Immature natural killer cell (primary cell): ENCODE measurements around the gene TMEM72. TPM values are rescaled to one million over a fixed set of nuclear protein-coding genes. Genes with fewer than 3 reads are reported as not detected.
A peak's percentile ranks its signal among the peaks of the same experiment; 100 is the strongest.

Source experiments
- DNase-seq, 3 donors: peaks; one replicate each; pipeline ENCODE4 v3.0.0; 2022; ENCODE audit warnings: mixed read lengths in 1 of 3
- H3K27ac Mint-ChIP-seq, 6 donors: one replicate each; pipeline ENCODE4 v1.8.0; 2020; ENCODE audit warnings: mixed read lengths in 6 of 6, mild to moderate bottlenecking in 5 of 6, inconsistent platforms in 4 of 6, moderate library complexity in 3 of 6
- H3K27me3 Mint-ChIP-seq, 3 donors: one replicate each; pipeline ENCODE4 v1.8.0; 2020 to 2021; ENCODE audit warnings: low read depth in 3 of 3, mild to moderate bottlenecking in 3 of 3, mixed read lengths in 3 of 3, moderate library complexity in 3 of 3, inconsistent platforms in 1 of 3
- H3K36me3 Mint-ChIP-seq, 3 donors: one replicate each; pipeline ENCODE4 v1.8.0; 2020; ENCODE audit warnings: mixed read lengths in 3 of 3, inconsistent platforms in 2 of 3, mild to moderate bottlenecking in 2 of 3
- H3K4me1 Mint-ChIP-seq, 2 donors: one replicate each; pipeline ENCODE4 v1.8.0; 2020; ENCODE audit warnings: inconsistent platforms in 2 of 2, mild to moderate bottlenecking in 2 of 2, mixed read lengths in 2 of 2, moderate library complexity in 1 of 2
- H3K4me3 Mint-ChIP-seq, 5 donors: one replicate each; pipeline ENCODE4 v1.8.0; 2020; ENCODE audit warnings: mild to moderate bottlenecking in 5 of 5, mixed read lengths in 5 of 5, inconsistent platforms in 3 of 5, moderate library complexity in 3 of 5
- H3K9me3 Mint-ChIP-seq, 6 donors: one replicate each; pipeline ENCODE4 v1.8.0; 2020; ENCODE audit warnings: mild to moderate bottlenecking in 6 of 6, mixed read lengths in 6 of 6, inconsistent platforms in 4 of 6, moderate library complexity in 3 of 6
- polyA plus RNA-seq, 3 donors: library from polyadenylated mRNA; unstranded; fragments of 300-500 nt; fragmentation: Illumina TruSeq; gene quantifications; one replicate each; pipeline ENCODE4 v1.2.3, GENCODE V29; 2021

The TMEM72 gene
- polyA plus RNA-seq, 3 donors from 2014 or later = not detected

DNA sequence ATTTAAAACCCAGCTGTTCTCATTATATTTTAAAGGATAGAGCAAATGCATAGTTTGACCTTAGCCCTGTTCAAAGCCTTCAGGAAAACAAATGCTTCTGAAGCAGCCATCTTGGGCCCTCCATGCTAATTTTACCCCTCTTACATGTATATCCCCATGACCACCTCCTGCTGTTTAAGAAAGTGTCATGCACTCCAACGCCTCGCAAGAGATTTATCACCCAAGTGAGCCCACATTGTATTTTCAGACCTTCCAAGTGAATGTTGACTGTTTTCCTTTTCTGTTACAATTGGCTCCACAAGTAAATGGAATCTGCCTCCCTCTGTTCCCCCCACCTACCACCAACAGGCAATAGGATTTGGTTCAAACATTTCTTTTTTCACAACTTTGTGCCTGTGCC lies 5.3 kb downstream of the TMEM72 start:
- Mint-ChIP-seq H3K27me3 (peaks cover 2 to 3% (median 2%) of the 10 kb centered on the region in 3 donors), H3K4me3 (no peak overlapping the region), H3K27ac (peak overlapping the region in 1 of 6 donors; percentile 55), H3K9me3 (no peaks in the 10 kb centered on the region), H3K4me1 (peaks cover 16 to 24% of the 10 kb centered on the region in 2 donors), H3K36me3 (no peaks in the 10 kb centered on the region)
- no peak for DNase-seq

DNA sequence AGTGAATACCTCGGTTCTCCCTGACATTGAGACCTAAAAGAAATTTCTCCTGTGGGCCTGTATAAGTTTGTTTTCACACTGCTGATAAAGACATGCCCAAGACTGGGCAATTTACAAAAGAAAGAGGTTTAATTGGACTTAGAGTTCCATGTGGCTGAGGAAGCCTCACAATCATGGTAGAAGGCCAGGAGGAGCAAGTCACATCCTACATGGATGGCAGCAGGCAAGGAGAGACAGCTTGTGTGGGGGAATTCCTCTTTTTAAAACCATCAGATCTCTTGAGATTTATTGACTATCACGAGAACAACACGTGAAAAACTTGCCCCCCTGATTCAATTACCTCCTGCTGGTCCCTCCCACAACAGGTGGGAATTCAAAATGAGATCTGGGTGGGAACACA lies 6.7 kb downstream of the TMEM72 start:
- Mint-ChIP-seq H3K27ac (no peak overlapping the region), H3K4me1 (peaks cover 16 to 20% of the 10 kb centered on the region in 2 donors), H3K36me3 (no peaks in the 10 kb centered on the region), H3K9me3 (no peaks in the 10 kb centered on the region), H3K4me3 (no peak overlapping the region), H3K27me3 (peaks cover 2 to 3% (median 2%) of the 10 kb centered on the region in 3 donors)
- no peak for DNase-seq

DNA sequence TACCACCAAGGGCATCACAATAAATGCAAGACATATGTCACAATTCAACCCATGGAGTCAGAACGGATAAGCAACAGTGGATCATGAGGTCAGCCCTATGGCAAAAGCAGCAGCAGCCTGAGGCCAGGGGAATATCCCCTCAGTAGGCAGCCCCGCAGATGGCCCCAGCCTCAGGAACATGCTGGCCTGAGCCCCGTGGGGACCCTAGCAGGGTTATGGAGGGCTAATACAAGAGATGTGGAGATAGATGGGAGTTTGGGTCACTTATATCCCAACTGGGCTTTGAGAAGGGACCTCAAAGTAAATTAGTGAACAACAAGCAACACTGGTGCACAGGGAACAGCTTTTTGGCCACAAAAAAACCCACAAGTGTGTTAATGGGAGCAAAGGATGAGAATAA lies 9.1 kb downstream of the TMEM72 start:
- H3K4me1 Mint-ChIP-seq = peaks cover 0 to 4% of the 10 kb centered on the region in 2 donors
- no peaks in the 10 kb centered on the region for H3K9me3 Mint-ChIP-seq
- no peak overlapping the region for H3K27ac Mint-ChIP-seq
- no peaks in the 10 kb centered on the region for H3K36me3 Mint-ChIP-seq
- H3K27me3 Mint-ChIP-seq = peaks cover 2% of the 10 kb centered on the region in 3 donors
- H3K4me3 Mint-ChIP-seq = no peak overlapping the region
- no peak for DNase-seq

DNA sequence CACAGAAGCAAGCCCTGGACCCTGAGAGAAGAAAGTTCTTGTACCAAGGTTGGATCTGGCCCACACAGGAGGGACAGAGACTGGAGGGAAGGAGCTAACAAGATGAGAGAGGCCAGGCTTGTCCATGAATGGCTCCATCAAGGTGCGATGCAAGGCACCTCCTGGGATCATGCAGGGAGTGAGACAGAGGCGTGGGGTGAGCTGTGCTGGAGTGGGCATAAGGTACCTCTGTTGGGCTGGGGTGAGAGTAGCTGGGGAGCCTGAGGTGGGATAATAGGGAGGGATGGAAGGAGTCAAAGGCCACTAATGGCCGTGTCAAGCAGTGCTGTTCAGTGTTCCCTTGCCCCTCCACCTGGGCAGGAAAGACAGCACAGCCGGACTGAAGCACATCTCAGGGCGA lies 9.9 kb downstream of the TMEM72 start:
- H3K4me3 Mint-ChIP-seq = no peak overlapping the region
- H3K4me1 Mint-ChIP-seq = no peaks in the 10 kb centered on the region
- peaks cover 0 to 2% (median 2%) of the 10 kb centered on the region in 3 donors for H3K27me3 Mint-ChIP-seq
- H3K27ac Mint-ChIP-seq = no peak overlapping the region
- H3K36me3 Mint-ChIP-seq = no peaks in the 10 kb centered on the region
- no peaks in the 10 kb centered on the region for H3K9me3 Mint-ChIP-seq
- DNase-seq = no peak

DNA sequence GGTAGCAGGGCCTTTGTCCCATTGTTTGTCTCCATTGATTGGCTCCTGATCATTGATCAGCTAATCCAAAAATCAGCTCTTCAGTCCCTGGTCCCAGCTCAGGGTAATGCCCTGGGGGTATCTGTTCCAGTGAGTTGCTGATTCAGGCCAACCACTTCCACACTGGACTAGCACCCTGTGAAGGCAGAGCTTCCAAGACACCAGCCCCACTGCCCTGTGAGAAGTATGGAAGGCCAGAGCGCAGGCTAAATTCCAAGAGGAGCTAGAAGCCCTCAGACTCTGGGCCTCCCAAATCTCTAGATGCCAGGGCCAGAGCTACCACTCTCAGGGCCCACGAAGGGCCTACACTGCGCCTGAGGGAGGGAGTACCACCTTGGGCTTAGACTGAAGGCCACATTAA lies 10.4 kb downstream of the TMEM72 start:
- Mint-ChIP-seq H3K27me3 (peaks cover 0 to 2% (median 2%) of the 10 kb centered on the region in 3 donors), H3K36me3 (no peaks in the 10 kb centered on the region), H3K4me1 (no peaks in the 10 kb centered on the region), H3K9me3 (no peaks in the 10 kb centered on the region), H3K27ac (no peak overlapping the region), H3K4me3 (no peak overlapping the region)
- no peak for DNase-seq

DNA sequence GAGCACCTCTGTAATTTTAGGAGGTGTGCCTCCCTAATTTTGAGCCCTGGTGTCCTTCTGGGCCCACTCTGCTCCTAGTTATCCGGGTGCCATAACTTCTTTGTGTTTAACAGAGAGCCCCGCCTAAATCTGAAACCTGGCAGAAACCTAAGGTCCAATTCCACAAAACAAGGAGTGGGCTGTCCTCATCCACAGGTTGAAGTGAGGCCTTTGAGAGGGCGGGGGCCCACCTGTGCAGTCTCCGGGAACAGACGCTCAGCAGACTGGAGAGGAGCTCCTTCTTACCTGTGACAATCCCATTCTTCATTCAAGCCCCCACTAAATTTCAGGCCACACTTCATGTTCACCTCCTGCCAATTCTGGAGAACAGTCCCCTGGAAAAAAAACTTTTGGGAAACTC lies 10.9 kb downstream of the TMEM72 start:
- no peaks in the 10 kb centered on the region for H3K9me3 Mint-ChIP-seq
- DNase-seq = no peak
- peaks cover 0 to 2% (median 2%) of the 10 kb centered on the region in 3 donors for H3K27me3 Mint-ChIP-seq
- no peak overlapping the region for H3K4me3 Mint-ChIP-seq
- H3K27ac Mint-ChIP-seq = no peak overlapping the region
- no peaks in the 10 kb centered on the region for H3K4me1 Mint-ChIP-seq
- no peaks in the 10 kb centered on the region for H3K36me3 Mint-ChIP-seq

DNA sequence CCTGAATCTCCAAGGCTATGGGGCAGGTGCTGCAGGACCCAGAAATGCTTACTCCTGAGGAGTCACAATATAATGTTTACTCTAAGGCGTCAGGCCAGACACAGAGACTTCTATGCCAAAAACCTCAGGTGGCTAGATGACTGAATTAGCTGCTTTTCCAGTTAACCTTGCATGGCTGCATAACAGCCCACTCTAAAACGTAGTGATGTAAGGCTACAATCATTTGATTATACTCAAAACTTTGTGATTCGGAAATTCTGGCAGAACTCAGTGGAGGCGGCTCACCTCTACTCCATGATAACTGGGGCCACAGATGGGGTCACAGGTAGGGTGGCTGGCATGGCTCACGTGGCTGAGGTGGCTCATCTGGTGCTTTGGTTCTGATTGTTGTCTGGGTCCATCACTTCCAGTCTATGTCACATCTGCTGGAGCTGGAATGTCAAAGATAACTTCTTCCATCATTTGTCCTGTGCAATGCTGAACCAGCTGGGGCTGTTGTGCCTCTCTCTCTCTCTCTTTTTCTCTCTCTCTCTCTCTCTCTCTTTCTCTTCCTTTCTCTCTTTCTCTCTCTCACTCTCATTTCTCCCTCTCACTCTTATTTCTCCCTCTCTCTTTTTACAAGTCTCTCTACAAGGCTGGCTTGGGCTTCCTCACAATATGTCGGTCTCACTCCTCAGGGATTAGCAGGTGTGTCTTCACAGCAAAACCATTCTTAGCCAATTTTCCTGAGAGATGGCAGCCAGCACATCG lies 11.8 kb downstream of the TMEM72 start:
- Mint-ChIP-seq H3K9me3 (no peaks in the 10 kb centered on the region), H3K36me3 (no peaks in the 10 kb centered on the region), H3K4me1 (no peaks in the 10 kb centered on the region), H3K4me3 (no peak overlapping the region), H3K27me3 (peaks cover 0 to 2% (median under 1%) of the 10 kb centered on the region in 3 donors), H3K27ac (no peak overlapping the region)
- no peak for DNase-seq

GRCh38 chr10:44923611-44924010 lies 12.5 kb downstream of the TMEM72 start:
- Mint-ChIP-seq H3K9me3 (no peaks in the 10 kb centered on the region), H3K36me3 (no peaks in the 10 kb centered on the region), H3K27ac (no peak overlapping the region), H3K27me3 (peaks cover 0 to 2% (median 0%) of the 10 kb centered on the region in 3 donors), H3K4me1 (no peaks in the 10 kb centered on the region), H3K4me3 (no peak overlapping the region)
- no peak for DNase-seq

- H3K4me1 Mint-ChIP-seq = no peaks in the 10 kb centered on the region
- H3K4me3 Mint-ChIP-seq = no peak overlapping the region
- no peak for DNase-seq
- H3K27ac Mint-ChIP-seq = no peak overlapping the region
- H3K9me3 Mint-ChIP-seq = no peaks in the 10 kb centered on the region
- peaks cover 0 to 2% (median 0%) of the 10 kb centered on the region in 3 donors for H3K27me3 Mint-ChIP-seq
- no peaks in the 10 kb centered on the region for H3K36me3 Mint-ChIP-seq
These were observed 13.3 kb downstream of the TMEM72 start for GRCh38 chr10:44924261-44925040.

- no peaks in the 10 kb centered on the region for H3K4me1 Mint-ChIP-seq
- H3K27me3 Mint-ChIP-seq = peaks cover 0 to 4% (median 2%) of the 10 kb centered on the region in 3 donors
- DNase-seq = no peak
- H3K9me3 Mint-ChIP-seq = no peaks in the 10 kb centered on the region
- no peaks in the 10 kb centered on the region for H3K36me3 Mint-ChIP-seq
- no peak overlapping the region for H3K4me3 Mint-ChIP-seq
- no peak overlapping the region for H3K27ac Mint-ChIP-seq
These were observed 14.1 kb downstream of the TMEM72 start for GRCh38 chr10:44925224-44925623.

- H3K27ac Mint-ChIP-seq = no peak overlapping the region
These were observed 14.9 kb downstream of the TMEM72 start for GRCh38 chr10:44925811-44926750.

GRCh38 chr10:44926751-44927351 lies 15.7 kb downstream of the TMEM72 start:
- no peak overlapping the region for H3K27ac Mint-ChIP-seq
- no peaks in the 10 kb centered on the region for H3K9me3 Mint-ChIP-seq
- no peak for DNase-seq
- H3K4me3 Mint-ChIP-seq = no peak overlapping the region
- H3K27me3 Mint-ChIP-seq = peaks cover 0 to 4% (median 2%) of the 10 kb centered on the region in 3 donors
- H3K36me3 Mint-ChIP-seq = no peaks in the 10 kb centered on the region
- H3K4me1 Mint-ChIP-seq = peaks cover 0 to 3% of the 10 kb centered on the region in 2 donors

More at GRCh38 chr10:44925811-44926750, 14.9 kb downstream of the TMEM72 start:
- no peak for DNase-seq
- H3K36me3 Mint-ChIP-seq = no peaks in the 10 kb centered on the region
- peaks cover 0 to 4% (median 2%) of the 10 kb centered on the region in 3 donors for H3K27me3 Mint-ChIP-seq
- H3K4me1 Mint-ChIP-seq = peaks cover 0 to 3% of the 10 kb centered on the region in 2 donors
- no peaks in the 10 kb centered on the region for H3K9me3 Mint-ChIP-seq
- H3K4me3 Mint-ChIP-seq = no peak overlapping the region

DNA sequence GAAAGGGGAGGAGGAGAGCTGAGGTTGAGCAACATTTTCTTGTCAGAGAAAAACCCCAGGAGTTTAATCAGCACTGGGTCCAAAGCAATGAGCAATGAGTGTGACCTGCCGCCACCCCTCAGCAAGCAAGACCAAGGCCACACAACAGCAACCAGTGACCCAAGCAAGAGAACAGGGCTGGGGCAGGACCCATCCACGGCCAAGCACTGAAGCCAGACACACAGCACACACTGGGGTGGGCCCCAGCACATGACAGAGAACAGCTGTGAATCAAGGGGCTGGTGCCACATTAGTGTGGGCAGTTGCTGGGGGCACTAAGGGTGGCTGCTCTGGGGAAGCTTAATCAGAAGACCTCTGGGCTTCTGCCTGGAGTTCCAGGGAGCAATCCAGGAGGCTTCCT lies 16.2 kb downstream of the TMEM72 start:
- H3K4me3 Mint-ChIP-seq = no peak overlapping the region
- H3K36me3 Mint-ChIP-seq = no peaks in the 10 kb centered on the region
- no peak overlapping the region for H3K27ac Mint-ChIP-seq

More for the DNA sequence above, 16.2 kb downstream of the TMEM72 start:
- peaks cover 0 to 4% (median 2%) of the 10 kb centered on the region in 3 donors for H3K27me3 Mint-ChIP-seq
- H3K9me3 Mint-ChIP-seq = no peaks in the 10 kb centered on the region
- no peak for DNase-seq
- peaks cover 0 to 3% of the 10 kb centered on the region in 2 donors for H3K4me1 Mint-ChIP-seq
